ENCODE results near the gene LIG3. TPM values are rescaled to one million over a fixed set of nuclear protein-coding genes. Genes with fewer than 3 reads are reported as not detected.

The LIG3 gene
- polyA plus RNA-seq, 1 of the 3 experiments (the other 2 are of a cell fraction), result 25.7 TPM

DNA sequence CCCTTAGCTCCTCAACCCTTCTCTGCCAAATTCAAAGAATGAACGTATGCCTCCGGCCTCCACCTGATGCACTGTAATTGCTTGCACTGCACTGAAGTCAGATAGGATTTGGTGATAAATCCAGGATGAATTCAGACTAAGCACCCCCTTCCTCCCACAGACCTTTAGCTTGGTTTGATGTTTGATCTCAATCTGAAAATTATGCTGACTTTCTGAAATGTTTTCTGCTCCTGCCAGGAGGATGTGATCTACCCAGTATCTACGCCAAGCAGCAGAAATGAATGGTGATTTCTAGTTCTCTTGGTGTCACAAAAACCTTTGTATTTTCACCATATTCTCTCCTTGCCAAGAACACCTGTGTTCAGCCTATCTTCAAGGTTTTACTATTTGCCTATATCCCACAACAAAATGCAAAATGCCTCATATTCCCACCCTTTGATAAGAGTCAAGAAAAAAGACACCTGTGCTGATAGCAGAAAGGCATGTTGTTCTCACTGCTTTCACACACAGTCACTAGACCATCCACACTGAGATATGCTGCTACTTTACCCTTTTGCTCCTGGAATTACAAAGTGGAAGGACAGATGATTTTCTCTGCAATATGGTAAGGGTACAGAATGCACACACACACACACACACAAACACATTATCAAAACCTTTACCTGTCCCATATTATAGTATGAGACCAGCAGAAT, 68.5 kb downstream of the LIG3 start:
- no peak for DNase-seq
- Histone ChIP-seq H3F3A (replicated peaks; ENCODE audit: insufficient read depth) (peaks cover 23% of the 10 kb centered on the region), H3K9ac (no peak overlapping the region), H3K4me2 (no peak overlapping the region), H3K27ac (ENCODE audit: low read depth in 2 of 2, low read length in 1 of 2) (no peak overlapping the region), H3K9me3 (no peaks in the 10 kb centered on the region), H3K27me3 (ENCODE audit: insufficient read depth) (no peaks in the 10 kb centered on the region), H3K36me3 (replicated peaks in 1 of 2; ENCODE audit: control insufficient read depth in 1 of 2, insufficient read depth in 2 of 2, low read length in 1 of 2) (no peaks in the 10 kb centered on the region), H3K4me1 (ENCODE audit: control insufficient read depth in 1 of 2, insufficient read depth in 2 of 2, low read depth in 1 of 2, low read length in 1 of 2) (peaks cover 3 to 19% of the 10 kb centered on the region in 2 experiments; a peak in 2 of 4 replicates), H3K9me2 (no peaks in the 10 kb centered on the region), H4K20me1 (ENCODE audit: insufficient read depth) (0 out of 2 replicates have a peak, but pooled peaks cover 6% of the 10 kb centered on the region), H2AFZ (ENCODE audit: low read depth) (no peak overlapping the region), H3K79me2 (ENCODE audit: insufficient read depth) (peaks cover 32% of the 10 kb centered on the region), H3K4me3 (ENCODE audit: low read depth in 2 of 2, low read length in 1 of 2) (no peak overlapping the region)
- CTCF ChIA-PET, result no interaction called here
- 98% methylated on average over 3 of the region's 3 CpGs for WGBS (ENCODE audit: low lambda C conversion rate)
- TF ChIP-seq MEF2A (IDR thresholded peaks at IDR 0.05; ENCODE audit: borderline replicate concordance, low read depth) (no peak), CTCF (IDR thresholded peaks at IDR 0.05) (no peak)
- POLR2A ChIA-PET, result no interaction called here

DNA sequence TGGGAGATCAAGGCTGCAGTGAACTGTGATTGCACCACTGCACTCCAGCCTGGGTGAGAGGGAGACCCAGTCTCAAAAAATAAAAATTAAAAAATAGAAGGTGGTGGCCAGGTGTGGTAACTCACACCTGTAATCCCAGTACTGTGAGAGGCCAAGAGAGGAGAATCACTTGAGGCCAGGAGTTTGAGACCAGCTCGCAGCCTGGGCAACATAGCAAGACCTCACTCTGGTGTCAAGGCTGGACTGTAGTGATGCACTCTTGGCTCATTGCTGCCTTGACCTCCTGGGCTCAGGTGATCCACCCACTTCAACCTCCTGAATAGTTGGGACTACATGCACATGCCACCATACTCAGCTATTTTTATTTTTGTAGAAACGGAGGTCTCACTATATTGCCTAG, 69.9 kb downstream of the LIG3 start:
- Histone ChIP-seq H3K4me3 (ENCODE audit: low read depth in 2 of 2, low read length in 1 of 2) (no peak overlapping the region), H3F3A (replicated peaks; ENCODE audit: insufficient read depth) (peaks cover 23% of the 10 kb centered on the region), H3K4me1 (ENCODE audit: control insufficient read depth in 1 of 2, insufficient read depth in 2 of 2, low read depth in 1 of 2, low read length in 1 of 2) (peaks cover 3 to 19% of the 10 kb centered on the region in 2 experiments; a peak in 2 of 4 replicates), H3K9me3 (no peaks in the 10 kb centered on the region), H3K27me3 (ENCODE audit: insufficient read depth) (no peaks in the 10 kb centered on the region), H3K27ac (ENCODE audit: low read depth in 2 of 2, low read length in 1 of 2) (no peak overlapping the region), H3K9me2 (no peaks in the 10 kb centered on the region), H4K20me1 (ENCODE audit: insufficient read depth) (0 out of 2 replicates have a peak, but pooled peaks cover 6% of the 10 kb centered on the region), H3K9ac (no peak overlapping the region), H2AFZ (ENCODE audit: low read depth) (no peak overlapping the region), H3K4me2 (no peak overlapping the region), H3K79me2 (ENCODE audit: insufficient read depth) (peaks cover 24% of the 10 kb centered on the region), H3K36me3 (replicated peaks in 1 of 2; ENCODE audit: control insufficient read depth in 1 of 2, insufficient read depth in 2 of 2, low read length in 1 of 2) (no peaks in the 10 kb centered on the region)
- POLR2A ChIA-PET, result interaction anchor here (0.6 kb wide), 1 partner anchor 91 kb away, joined by 4 read pairs; no protein-coding TSS in a partner anchor
- no peak for DNase-seq
- TF ChIP-seq NRF1 (IDR thresholded peaks at IDR 0.05; ENCODE audit: low read depth, low read length) (no peak), JUND (IDR thresholded peaks at IDR 0.05) (no peak), TEAD4 (IDR thresholded peaks at IDR 0.05; ENCODE audit: borderline replicate concordance, insufficient read depth) (no peak), ELF1 (IDR thresholded peaks at IDR 0.05) (no peak), MEF2A (IDR thresholded peaks at IDR 0.05; ENCODE audit: borderline replicate concordance, low read depth) (no peak)
- CTCF ChIA-PET, result interaction anchor here (1.2 kb wide), 1 partner anchor 22 kb away, joined by 3 read pairs; no protein-coding TSS in a partner anchor
- 100% methylated on average over 2 of the region's 2 CpGs for WGBS (ENCODE audit: low lambda C conversion rate)

GRCh38 chr17:35051183-35051578, 70.9 kb downstream of the LIG3 start:
- Histone ChIP-seq H3K4me1 (ENCODE audit: control insufficient read depth in 1 of 2, insufficient read depth in 2 of 2, low read depth in 1 of 2, low read length in 1 of 2) (peaks cover 3 to 13% of the 10 kb centered on the region in 2 experiments; a peak in 2 of 4 replicates), H2AFZ (ENCODE audit: low read depth) (no peak overlapping the region), H3K9me2 (no peaks in the 10 kb centered on the region), H3K4me2 (no peak overlapping the region), H3K27ac (ENCODE audit: low read depth in 2 of 2, low read length in 1 of 2) (peak overlapping the region in 1 of 2 experiments; percentile 28; a peak in 1 of 4 replicates), H4K20me1 (ENCODE audit: insufficient read depth) (0 out of 2 replicates have a peak, but pooled peaks cover 6% of the 10 kb centered on the region), H3F3A (replicated peaks; ENCODE audit: insufficient read depth) (peaks cover 20% of the 10 kb centered on the region), H3K9me3 (no peaks in the 10 kb centered on the region), H3K79me2 (ENCODE audit: insufficient read depth) (peaks cover 19% of the 10 kb centered on the region; the same call in 1 of the 2 replicates), H3K36me3 (replicated peaks in 1 of 2; ENCODE audit: control insufficient read depth in 1 of 2, insufficient read depth in 2 of 2, low read length in 1 of 2) (no peaks in the 10 kb centered on the region), H3K4me3 (ENCODE audit: low read depth in 2 of 2, low read length in 1 of 2) (no peak overlapping the region), H3K27me3 (ENCODE audit: insufficient read depth) (no peaks in the 10 kb centered on the region), H3K9ac (no peak overlapping the region)
- DNase-seq, result no peak
- POLR2A ChIA-PET, result no interaction called here
- WGBS (ENCODE audit: low lambda C conversion rate), result 55% methylated on average over 2 of the region's 2 CpGs
- CTCF ChIA-PET, result interaction anchor here (0.6 kb wide), 1 partner anchor 444 kb away, joined by 3 read pairs; no protein-coding TSS in a partner anchor
- no peak for TF ChIP-seq RFX5 (IDR thresholded peaks at IDR 0.05; ENCODE audit: low read length)
- TF ChIP-seq FOXM1 (IDR thresholded peaks at IDR 0.05; ENCODE audit: low read depth), result no peak
- no peak for TF ChIP-seq SMC3 (IDR thresholded peaks at IDR 0.05; ENCODE audit: low read depth, low read length)
- no peak for TF ChIP-seq REST (IDR thresholded peaks at IDR 0.05; ENCODE audit: low read depth, low read length)
- TF ChIP-seq NFIC (IDR thresholded peaks at IDR 0.05; ENCODE audit: borderline replicate concordance), result no peak
- TF ChIP-seq TCF12 (IDR thresholded peaks at IDR 0.05), result no peak
- TF ChIP-seq PBX3 (IDR thresholded peaks at IDR 0.05), result no peak
- TF ChIP-seq, protein P1, sequence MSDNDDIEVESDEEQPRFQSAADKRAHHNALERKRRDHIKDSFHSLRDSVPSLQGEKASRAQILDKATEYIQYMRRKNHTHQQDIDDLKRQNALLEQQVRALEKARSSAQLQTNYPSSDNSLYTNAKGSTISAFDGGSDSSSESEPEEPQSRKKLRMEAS (IDR thresholded peaks at IDR 0.05; ENCODE audit: low read depth), result no peak
- no peak for TF ChIP-seq RAD21 (IDR thresholded peaks at IDR 0.05; ENCODE audit: low read length)
- no peak for TF ChIP-seq RCOR1 (IDR thresholded peaks at IDR 0.05; ENCODE audit: low read length)

All from SK-N-SH (cell line).